Psoas muscle (tissue), 8 donors: ENCODE data around the gene ARL5C. TPM values are rescaled to one million over a fixed set of nuclear protein-coding genes. Genes with fewer than 3 reads are reported as not detected.
"Not testable (repeated sequence)": the region's sequence is repeated elsewhere in the genome, so short reads cannot be mapped to it uniquely, and the experiment has no call there.

Experiments used
- ATAC-seq, 4 donors: fragments of 200-7000 bp; cut with Tn5 transposase; one replicate each; pipeline ENCODE4 v1.9.1; 2020; ENCODE audit warnings: moderate library complexity in 3 of 4, mild to moderate bottlenecking in 2 of 4
- DNase-seq, 2 donors: peaks; one replicate each; pipeline ENCODE4 v3.0.0-alpha.2; 2020
- H3K27ac ChIP-seq: fragments of 200-600 bp; one replicate; pipeline ENCODE4 v1.8.0; 2022
- H3K27me3 ChIP-seq, 3 donors: fragments of 200-600 bp in 1 of 3; one replicate each; pipeline versions ENCODE4 v1.6.1 to v1.8.0; 2013 to 2022; ENCODE audit warnings: low read length in 2 of 3, mild to moderate bottlenecking in 2 of 3, moderate library complexity in 1 of 3; ENCODE audit not compliant: insufficient read depth in 3 of 3
- H3K36me3 ChIP-seq, 2 donors: fragments of 200-600 bp in 1 of 2; one replicate each; pipeline versions ENCODE4 v1.6.1 to v1.8.0; 2013 to 2022; ENCODE audit warnings: low read depth in 1 of 2, mild to moderate bottlenecking in 1 of 2, moderate library complexity in 1 of 2; ENCODE audit not compliant: insufficient read depth in 1 of 2
- H3K4me1 ChIP-seq: fragments of 200-600 bp; one replicate; pipeline ENCODE4 v1.8.0; 2022
- H3K4me3 ChIP-seq: fragments of 200-600 bp; one replicate; pipeline ENCODE4 v1.8.0; 2022; ENCODE audit warnings: mild to moderate bottlenecking
- H3K9me3 ChIP-seq: fragments of 200-600 bp; one replicate; pipeline ENCODE4 v1.8.0; 2022
- WGBS, 3 donors: extraction: QIAGEN DNeasy Blood & Tissue Kit; methylation state at CpG; one replicate each; pipeline versions ENCODE4 v1.1.6 to v1.1.7; 2013; 5-methylcytosine and 5-hydroxymethylcytosine counted together
- intact Hi-C, 2 donors: fragments of 100-400 bp; cut with DNase I; formaldehyde crosslinking; loops; one replicate each; pipeline versions ENCODE4 v1.11.0 to v1.14.2; 2022
- polyA plus RNA-seq, 3 donors: library from polyadenylated mRNA; stranded (reverse); fragments of 200-250 nt; gene quantifications; one replicate each; pipeline ENCODE4 v1.2.3, GENCODE V29; 2013
- total RNA-seq, 4 donors: library from RNA; stranded (reverse); fragmentation: NEBNext Ultra II Directional in 2 of 4; extraction: Animal tissue kit (Norgen Biotek cat#: 25700) in 2 of 4; gene quantifications; one replicate each; pipeline versions ENCODE4 v1.2.1 to v1.2.4, GENCODE V29; 2021 to 2023
- TF ChIP-seq, protein P1 (sequence below): fragments of 200-600 bp; IDR thresholded peaks from one replicate; pipeline ENCODE4 v1.8.0; 2022; ENCODE audit warnings: antibody characterized with exemption
- donor health status: healthy with polysubstance abuse.
- donor health status: DM: no; HTN: no; CAD: no; lungs with moderate emphysema.
- donor health status: Bipolar disorder and iron deficiency.
- donor health status: healthy.
- donor health status: DM: yes; HTN: yes; CAD: no.
- donor health status: DM: no; HTN: no; CAD: no.
- donor health status: DM: no; HTN: no; CAD: no.
- donor health status: DM: yes; HTN: yes; CAD: no.

ARL5C gene
- total and polyA plus RNA-seq, 7 donors: 0.15 to 1.0 (median 0.15) TPM; not detected in 4

DNA sequence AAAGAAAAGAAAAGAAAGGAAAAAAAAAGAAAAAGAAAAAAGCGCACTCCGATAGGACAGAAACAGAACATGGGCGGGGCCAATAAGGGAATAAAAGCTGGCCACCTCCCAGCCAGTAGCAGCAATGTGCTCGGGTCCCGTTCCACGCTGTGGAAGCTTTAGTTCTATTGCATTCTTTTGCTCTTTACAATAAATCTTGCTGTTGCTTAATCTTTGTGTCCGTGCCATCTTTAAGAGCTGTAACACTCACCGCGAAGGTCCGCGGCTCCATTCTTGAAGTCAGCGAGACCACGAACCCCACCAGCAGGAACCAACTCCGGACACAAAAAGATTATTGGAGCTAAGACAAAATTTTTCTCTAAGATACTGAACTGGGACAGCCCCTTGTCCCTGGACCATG lies 3.1 kb upstream of the ARL5C start:
- Histone ChIP-seq H3K27ac (no peak overlapping the region), H3K4me3 (no peak overlapping the region), H3K9me3 (peaks cover 4% of the 10 kb centered on the region), H3K27me3 (no peaks in the 10 kb centered on the region), H3K36me3 (no peaks in the 10 kb centered on the region), H3K4me1 (peaks cover 11% of the 10 kb centered on the region)
- intact Hi-C loops: loop anchor here in 1 of 2 donors (10.0 kb wide), 1 partner anchor 66 kb away; no protein-coding TSS in a partner anchor
- ATAC-seq (no peak), DNase-seq (no peak)
- 82 to 89% (median 83%) methylated on average over 14 of the region's 14 CpGs for WGBS, 3 donors
- TF ChIP-seq, protein P1, sequence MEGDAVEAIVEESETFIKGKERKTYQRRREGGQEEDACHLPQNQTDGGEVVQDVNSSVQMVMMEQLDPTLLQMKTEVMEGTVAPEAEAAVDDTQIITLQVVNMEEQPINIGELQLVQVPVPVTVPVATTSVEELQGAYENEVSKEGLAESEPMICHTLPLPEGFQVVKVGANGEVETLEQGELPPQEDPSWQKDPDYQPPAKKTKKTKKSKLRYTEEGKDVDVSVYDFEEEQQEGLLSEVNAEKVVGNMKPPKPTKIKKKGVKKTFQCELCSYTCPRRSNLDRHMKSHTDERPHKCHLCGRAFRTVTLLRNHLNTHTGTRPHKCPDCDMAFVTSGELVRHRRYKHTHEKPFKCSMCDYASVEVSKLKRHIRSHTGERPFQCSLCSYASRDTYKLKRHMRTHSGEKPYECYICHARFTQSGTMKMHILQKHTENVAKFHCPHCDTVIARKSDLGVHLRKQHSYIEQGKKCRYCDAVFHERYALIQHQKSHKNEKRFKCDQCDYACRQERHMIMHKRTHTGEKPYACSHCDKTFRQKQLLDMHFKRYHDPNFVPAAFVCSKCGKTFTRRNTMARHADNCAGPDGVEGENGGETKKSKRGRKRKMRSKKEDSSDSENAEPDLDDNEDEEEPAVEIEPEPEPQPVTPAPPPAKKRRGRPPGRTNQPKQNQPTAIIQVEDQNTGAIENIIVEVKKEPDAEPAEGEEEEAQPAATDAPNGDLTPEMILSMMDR: no peak

DNA sequence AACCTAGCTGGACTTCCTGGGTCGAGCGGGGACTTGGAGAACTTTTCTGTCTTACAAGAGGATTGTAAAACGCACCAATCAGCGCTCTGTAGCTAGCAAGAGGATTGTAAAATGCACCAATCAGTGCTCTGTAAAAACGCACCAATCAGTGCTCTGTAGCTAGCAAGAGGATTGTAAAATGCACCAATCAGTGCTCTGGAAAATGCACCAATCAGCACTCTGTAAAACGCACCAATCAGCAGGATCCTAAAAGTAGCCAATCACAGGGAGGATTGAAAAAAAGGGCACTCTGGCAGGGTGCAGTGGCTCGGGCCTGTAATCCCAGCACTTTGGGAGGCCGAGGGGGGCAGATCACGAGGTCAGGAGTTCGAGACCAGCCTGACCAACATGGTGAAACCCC lies 2.5 kb upstream of the ARL5C start:
- H3K36me3 ChIP-seq, DNase-seq, H3K4me3 ChIP-seq, H3K4me1 ChIP-seq, H3K27me3 ChIP-seq, H3K9me3 ChIP-seq, ATAC-seq, H3K27ac ChIP-seq: not testable (repeated sequence)
- intact Hi-C loops: loop anchor here in 1 of 2 donors (10.0 kb wide), 1 partner anchor 66 kb away; no protein-coding TSS in a partner anchor
- 93 to 96% (median 93%) methylated on average over 10 of the region's 10 CpGs for WGBS, 3 donors

DNA sequence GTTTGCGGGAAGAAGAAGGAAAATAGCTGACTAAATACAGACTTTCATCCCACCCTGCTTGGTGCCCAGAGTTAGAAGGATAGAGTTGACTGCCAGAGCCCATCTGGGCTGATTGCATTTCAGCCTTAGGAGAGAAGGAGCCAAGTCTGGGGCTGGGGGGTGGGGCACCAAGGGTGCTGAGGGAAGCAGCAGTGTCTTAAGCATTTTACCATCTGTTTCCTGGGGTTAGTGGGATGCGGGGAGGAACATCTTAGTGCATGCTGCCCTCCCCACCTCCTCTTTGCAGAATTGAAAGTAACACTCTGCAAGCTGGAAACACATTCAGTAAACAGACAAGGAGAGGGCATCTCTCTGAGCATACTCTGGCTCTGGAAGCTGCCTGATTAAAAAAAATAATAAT lies 1.5 kb upstream of the ARL5C start:
- Histone ChIP-seq H3K36me3 (no peaks in the 10 kb centered on the region), H3K4me3 (no peak overlapping the region), H3K27ac (no peak overlapping the region), H3K4me1 (peaks cover 9% of the 10 kb centered on the region), H3K27me3 (no peaks in the 10 kb centered on the region), H3K9me3 (peaks cover 4% of the 10 kb centered on the region)
- TF ChIP-seq, protein P1: no peak
- WGBS, 3 donors: 36 to 64% (median 36%) methylated on average over 2 of the region's 2 CpGs
- no peak for DNase-seq
- intact Hi-C loops: loop anchor here in 1 of 2 donors (10.0 kb wide), 1 partner anchor 67 kb away; no protein-coding TSS in a partner anchor
- no peak for ATAC-seq

DNA sequence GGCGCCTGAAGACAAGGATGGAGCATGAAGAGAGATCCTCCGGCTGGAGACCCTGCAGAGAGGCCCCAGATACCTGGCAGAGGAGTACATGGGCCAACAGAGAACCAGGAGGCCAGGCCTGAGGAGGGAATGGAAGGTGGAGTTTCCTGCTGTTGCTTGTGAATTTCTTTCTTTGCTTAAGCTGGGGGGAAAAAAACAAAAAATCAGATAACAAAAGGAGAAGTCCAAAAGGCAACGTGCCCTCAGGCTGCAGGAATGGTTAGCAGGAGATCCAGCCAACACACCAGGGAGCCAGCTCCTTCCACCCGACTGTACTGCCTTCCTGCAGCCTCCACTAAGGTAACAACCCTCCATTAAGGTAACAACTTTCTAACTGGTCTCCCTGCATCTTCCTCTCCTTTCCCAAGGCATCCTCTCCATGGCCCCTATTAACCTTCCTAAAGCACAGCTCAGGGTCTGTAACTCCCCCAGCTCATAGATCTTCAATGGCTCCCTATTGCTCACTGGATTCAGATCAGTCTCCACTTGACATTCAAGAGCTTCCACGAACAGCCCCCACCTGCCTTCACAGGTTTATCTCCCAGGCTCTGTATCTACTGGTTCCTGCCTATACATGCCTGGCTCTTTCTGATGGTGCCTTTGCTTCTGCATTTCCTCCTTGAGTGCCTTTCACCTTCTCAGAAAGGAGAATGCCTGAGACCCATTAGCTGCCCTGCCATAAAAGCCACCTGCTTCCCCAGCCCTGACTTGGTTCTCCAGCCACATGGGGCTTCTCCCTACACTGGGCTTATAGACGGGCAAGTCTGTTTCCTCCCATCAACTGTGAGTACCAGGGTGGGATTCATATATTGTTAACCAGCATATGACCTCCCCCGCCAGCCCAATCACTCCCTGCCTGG lies 725 bp upstream of the ARL5C start:
- intact Hi-C loops: loop anchor here in 1 of 2 donors (10.0 kb wide), 1 partner anchor 68 kb away; no protein-coding TSS in a partner anchor
- DNase-seq (no peak), ATAC-seq (no peak)
- H3K9me3 ChIP-seq: peaks cover 4% of the 10 kb centered on the region
- TF ChIP-seq, protein P1: no peak
- H3K36me3 ChIP-seq: no peaks in the 10 kb centered on the region
- no peak overlapping the region for H3K4me3 ChIP-seq
- WGBS, 3 donors: 63 to 69% (median 69%) methylated on average over 7 of the region's 7 CpGs
- H3K27me3 ChIP-seq: no peaks in the 10 kb centered on the region
- no peak overlapping the region for H3K27ac ChIP-seq
- peaks cover 9% of the 10 kb centered on the region for H3K4me1 ChIP-seq

DNA sequence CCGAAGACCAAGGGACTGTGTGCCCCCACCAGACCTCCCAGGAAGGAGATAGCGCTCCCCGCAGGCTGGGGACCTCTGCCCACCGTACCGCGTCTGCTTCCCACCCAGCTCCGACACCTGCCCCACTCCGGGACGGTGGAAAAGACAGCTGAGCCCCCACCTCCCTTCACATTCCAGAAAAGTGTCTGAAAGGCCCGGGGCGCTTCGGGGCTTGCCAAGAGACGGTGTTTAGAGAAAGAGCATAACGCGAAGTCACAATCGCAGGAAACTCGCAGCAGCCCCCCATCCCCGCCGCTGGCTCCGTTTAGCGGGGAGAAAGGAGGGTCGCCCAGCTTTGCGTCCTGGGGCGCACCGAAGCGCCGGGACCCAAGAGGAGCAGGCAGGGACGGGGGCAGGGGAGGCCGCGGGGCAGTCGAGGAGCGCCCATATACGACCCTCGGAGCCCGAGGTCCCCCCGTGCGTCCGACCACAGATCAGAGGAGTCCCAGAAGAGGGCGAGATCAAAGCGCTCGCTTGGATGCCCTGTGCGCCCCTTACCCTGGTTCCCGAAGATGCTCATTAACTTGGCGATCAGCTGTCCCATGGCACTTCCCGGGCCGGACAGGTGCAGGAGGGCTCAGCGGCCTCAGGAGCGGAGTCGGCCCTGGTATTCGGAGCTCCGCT lies 652 bp downstream of the ARL5C start:
- Histone ChIP-seq H3K4me1 (peaks cover 9% of the 10 kb centered on the region), H3K36me3 (no peaks in the 10 kb centered on the region), H3K9me3 (peaks cover 4% of the 10 kb centered on the region), H3K27ac (no peak overlapping the region), H3K27me3 (no peaks in the 10 kb centered on the region), H3K4me3 (peak overlapping the region; percentile 65)
- TF ChIP-seq, protein P1: no peak
- ATAC-seq: peak; percentile 12 to 55 (median 20)
- intact Hi-C loops: loop anchor here in 1 of 2 donors (10.0 kb wide), 1 partner anchor 69 kb away; no protein-coding TSS in a partner anchor
- DNase-seq: no peak
- WGBS, 3 donors: 13 to 14% (median 14%) methylated on average over 49 to 51 of the region's 51 CpGs
